ENCODE data around the gene CABP2. TPM values are rescaled to one million over a fixed set of nuclear protein-coding genes. Genes with fewer than 3 reads are reported as not detected.
"Not testable (repeated sequence)": the region's sequence is repeated elsewhere in the genome, so short reads cannot be mapped to it uniquely, and the experiment has no call there.

CABP2 gene
- total and polyA plus RNA-seq, 7 experiments from 2014 or later = not detected

DNA sequence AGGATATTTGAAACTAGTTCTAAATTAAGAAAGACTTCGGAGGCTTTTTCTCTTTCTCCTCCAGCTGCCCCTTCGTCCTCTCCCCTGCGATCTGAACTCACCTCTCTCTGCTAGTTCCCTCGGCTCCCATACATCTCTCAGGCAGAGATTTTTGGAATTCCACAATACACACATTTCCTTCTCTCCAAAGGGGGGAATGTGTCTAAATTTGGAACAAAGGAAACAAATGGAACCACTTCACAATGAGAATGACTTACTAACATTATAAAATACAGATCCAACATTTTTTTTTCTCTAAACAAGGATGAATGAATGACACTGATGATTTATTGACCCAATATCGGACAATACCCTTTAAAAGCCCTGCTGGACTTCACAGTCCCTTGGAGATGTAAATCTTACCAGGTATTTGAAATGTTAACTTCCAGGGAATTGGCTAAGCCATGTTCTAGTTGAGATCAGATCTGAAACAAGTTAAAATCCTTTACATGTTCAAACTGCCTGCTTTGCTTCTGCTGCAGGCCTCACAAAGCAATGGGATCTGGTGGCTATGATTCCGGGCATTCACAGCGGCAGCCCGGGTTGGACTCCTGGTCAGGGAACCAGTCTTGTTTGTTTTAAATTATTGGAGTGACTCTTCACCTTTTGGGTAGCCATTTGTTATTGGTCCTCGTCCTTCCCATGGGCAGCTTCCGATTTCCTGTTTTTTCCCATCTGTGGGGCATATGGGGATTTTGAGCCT is 39.9 kb upstream of the CABP2 start:
- ATAC-seq (no peak), DNase-seq (no peak)
- peaks cover 0 to 24% (median 0%) of the 10 kb centered on the region in 5 donors for H3K27me3 Mint-ChIP-seq
- ChIA-PET POLR2A (no interaction called here), CTCF (interaction anchor here (1.2 kb wide), 1 partner anchor 214 kb away, joined by 3 read pairs; no protein-coding TSS in a partner anchor)
- peaks cover 0 to 9% (median 0%) of the 10 kb centered on the region in 7 donors for H3K4me1 Mint-ChIP-seq
- intact Hi-C loops (cut with micrococcal nuclease) = no loop called here
- no peaks in the 10 kb centered on the region for H3K9me3 Mint-ChIP-seq
- Histone ChIP-seq H3K27me3 (ENCODE audit: control insufficient read depth in 2 of 2, insufficient read depth in 2 of 2, low read length in 2 of 2) (no peaks in the 10 kb centered on the region), H3K27ac (ENCODE audit: low read depth, low read length) (no peak overlapping the region), H3K36me3 (ENCODE audit: control insufficient read depth in 2 of 3, insufficient read depth in 3 of 3, low read length in 3 of 3) (no peaks in the 10 kb centered on the region), H3K4me3 (ENCODE audit: low read length) (no peak overlapping the region), H3K4me1 (ENCODE audit: control insufficient read depth in 2 of 2, insufficient read depth in 2 of 2, low read length in 2 of 2) (no peaks in the 10 kb centered on the region), H3K9me3 (ENCODE audit: control insufficient read depth in 2 of 3, low read length in 3 of 3) (no peaks in the 10 kb centered on the region)
- H3K36me3 Mint-ChIP-seq = no peaks in the 10 kb centered on the region
- H3K27ac Mint-ChIP-seq = no peak overlapping the region
- no peak overlapping the region for H3K4me3 Mint-ChIP-seq

DNA sequence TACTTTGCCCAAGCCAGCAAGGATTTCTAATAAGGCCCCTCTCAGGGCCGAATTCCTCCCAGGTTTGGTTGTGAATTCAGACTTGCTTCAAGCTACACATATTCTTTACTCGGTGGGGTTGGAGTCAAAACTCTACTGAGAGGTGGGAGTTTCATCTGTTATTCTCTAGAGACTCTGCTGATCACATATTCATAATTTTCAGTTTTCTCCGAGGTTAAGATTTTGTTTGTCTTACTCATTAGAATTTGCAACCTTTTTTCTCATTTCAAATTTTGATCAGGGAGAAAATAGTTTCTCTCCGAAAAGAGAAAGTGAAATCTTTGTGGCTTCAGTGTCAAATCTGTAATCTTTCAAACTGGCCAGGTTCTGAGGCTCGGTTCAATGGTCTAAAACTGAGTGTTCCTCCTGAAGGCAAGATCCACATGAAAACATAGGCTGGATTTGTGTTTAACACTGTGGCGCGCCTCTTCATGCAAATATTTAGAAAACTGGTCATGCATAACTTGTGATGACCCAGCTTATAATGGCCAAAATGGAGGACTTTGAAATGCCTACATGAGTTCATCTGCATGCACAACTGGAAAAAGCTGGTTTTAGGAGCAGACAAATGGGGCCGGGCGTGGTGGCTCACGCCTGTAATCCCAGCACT is 38.8 kb upstream of the CABP2 start:
- H3K27me3 Mint-ChIP-seq = peaks cover 0 to 18% (median 0%) of the 10 kb centered on the region in 5 donors
- H3K27ac ChIP-seq (ENCODE audit: low read depth, low read length) = no peak overlapping the region
- H3K36me3 Mint-ChIP-seq = no peaks in the 10 kb centered on the region
- no peak overlapping the region for H3K4me3 Mint-ChIP-seq
- POLR2A ChIA-PET = no interaction called here
- no peaks in the 10 kb centered on the region for H3K36me3 ChIP-seq (ENCODE audit: control insufficient read depth in 2 of 3, insufficient read depth in 3 of 3, low read length in 3 of 3)
- intact Hi-C loops (cut with micrococcal nuclease) = no loop called here
- ATAC-seq (no peak), DNase-seq (no peak)
- H3K9me3 Mint-ChIP-seq = no peaks in the 10 kb centered on the region
- no peaks in the 10 kb centered on the region for H3K4me1 ChIP-seq (ENCODE audit: control insufficient read depth in 2 of 2, insufficient read depth in 2 of 2, low read length in 2 of 2)
- peak overlapping the region in 1 of 9 donors; percentile 29 for H3K27ac Mint-ChIP-seq
- CTCF ChIA-PET = interaction anchor here (1.2 kb wide), 1 partner anchor 215 kb away, joined by 3 read pairs; no protein-coding TSS in a partner anchor
- peaks cover 0 to 9% (median 0%) of the 10 kb centered on the region in 7 donors for H3K4me1 Mint-ChIP-seq
- no peak overlapping the region for H3K4me3 ChIP-seq (ENCODE audit: low read length)
- H3K9me3 ChIP-seq (ENCODE audit: control insufficient read depth in 2 of 3, low read length in 3 of 3) = no peaks in the 10 kb centered on the region
- no peaks in the 10 kb centered on the region for H3K27me3 ChIP-seq (ENCODE audit: control insufficient read depth in 2 of 2, insufficient read depth in 2 of 2, low read length in 2 of 2)

DNA sequence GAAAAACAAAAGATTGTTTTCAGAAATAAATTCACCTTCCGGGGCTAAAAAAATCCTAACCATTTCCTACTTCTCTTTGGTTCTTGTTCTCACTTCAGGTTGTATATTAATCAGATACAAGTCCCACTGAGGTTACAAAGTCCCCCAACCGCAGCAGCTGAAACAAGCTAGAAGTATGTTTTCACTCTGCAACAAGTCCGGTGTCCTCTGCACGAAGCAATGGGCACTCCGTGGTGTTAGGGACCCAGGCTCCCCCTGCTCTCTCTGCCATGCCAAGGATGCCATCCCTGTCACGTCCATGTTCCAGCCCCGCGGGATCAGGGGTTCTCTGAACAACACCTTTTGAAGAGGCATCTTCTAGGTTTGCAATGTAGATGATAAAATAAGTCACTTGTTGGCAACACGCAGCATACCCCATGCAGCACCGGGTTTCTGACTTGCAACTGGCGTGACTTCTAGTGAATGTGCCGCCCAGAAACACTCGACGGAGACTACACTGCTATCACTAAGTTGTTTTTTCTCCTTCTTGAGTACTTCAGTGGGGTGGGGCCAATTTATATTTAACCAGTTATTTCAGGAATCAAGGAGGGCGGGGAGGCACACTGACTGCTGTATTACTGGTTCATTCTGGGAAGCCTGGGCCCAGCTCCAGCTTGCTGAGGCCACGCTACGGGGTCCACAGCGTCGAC is 35.0 kb upstream of the CABP2 start:
- ChIA-PET CTCF (no interaction called here), POLR2A (no interaction called here)
- DNase-seq (no peak), ATAC-seq (no peak)
- Histone ChIP-seq H3K9me3 (ENCODE audit: control insufficient read depth in 2 of 3, low read length in 3 of 3) (no peaks in the 10 kb centered on the region), H3K27me3 (ENCODE audit: control insufficient read depth in 2 of 2, insufficient read depth in 2 of 2, low read length in 2 of 2) (no peaks in the 10 kb centered on the region), H3K27ac (ENCODE audit: low read depth, low read length) (no peak overlapping the region), H3K4me1 (ENCODE audit: control insufficient read depth in 2 of 2, insufficient read depth in 2 of 2, low read length in 2 of 2) (no peaks in the 10 kb centered on the region), H3K36me3 (ENCODE audit: control insufficient read depth in 2 of 3, insufficient read depth in 3 of 3, low read length in 3 of 3) (no peaks in the 10 kb centered on the region), H3K4me3 (ENCODE audit: low read length) (no peak overlapping the region)
- intact Hi-C loops (cut with micrococcal nuclease) = no loop called here
- Mint-ChIP-seq H3K9me3 (no peaks in the 10 kb centered on the region), H3K4me3 (no peak overlapping the region), H3K27ac (no peak overlapping the region), H3K27me3 (peaks cover 0 to 16% (median 0%) of the 10 kb centered on the region in 5 donors), H3K4me1 (peaks cover 0 to 9% (median 0%) of the 10 kb centered on the region in 7 donors), H3K36me3 (no peaks in the 10 kb centered on the region)

DNA sequence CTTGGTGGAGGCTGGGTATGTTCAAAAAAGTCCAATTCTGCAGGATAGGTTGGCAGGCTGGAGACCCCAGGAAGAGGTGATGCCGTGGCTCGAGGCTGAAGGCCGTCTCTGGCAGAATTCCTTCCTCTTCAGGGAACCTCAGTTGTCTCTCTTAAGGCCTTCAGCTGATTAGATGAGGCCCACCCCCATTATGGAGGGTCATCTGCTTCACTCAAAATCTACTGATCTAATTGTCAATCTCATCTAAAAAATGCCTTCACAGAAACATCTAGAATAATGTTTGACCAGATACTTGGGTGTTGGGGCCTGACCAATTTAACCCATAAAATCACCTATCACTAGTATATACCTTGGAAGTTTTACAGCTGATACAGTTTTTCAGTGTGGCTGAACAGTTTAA is 33.0 kb upstream of the CABP2 start:
- H3K27ac ChIP-seq (ENCODE audit: low read depth, low read length) = no peak overlapping the region
- ChIA-PET CTCF (no interaction called here), POLR2A (interaction anchor here (0.6 kb wide), 1 partner anchor 24 kb away, joined by 3 read pairs; no protein-coding TSS in a partner anchor)

DNA sequence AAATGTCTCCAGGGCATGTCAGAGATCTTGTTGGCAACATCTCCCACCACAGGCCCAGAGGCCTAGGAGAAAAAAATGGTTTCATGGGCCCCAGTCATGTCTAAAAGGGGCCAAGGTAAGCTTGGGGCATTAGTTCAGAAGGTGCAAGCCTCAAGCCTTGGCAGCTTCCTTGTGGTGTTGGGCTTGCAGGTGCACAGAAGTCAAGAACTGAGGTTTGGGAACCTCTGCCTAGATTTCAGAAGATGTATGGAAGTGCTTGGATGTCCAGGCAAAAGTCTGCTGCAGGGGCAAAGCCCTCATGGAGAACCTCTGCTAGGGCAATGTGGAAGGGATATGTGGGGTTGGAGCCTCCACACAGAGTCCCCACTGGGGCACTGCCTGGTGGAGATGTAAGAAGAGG is 28.5 kb upstream of the CABP2 start:
- peaks cover 0 to 27% (median 3%) of the 10 kb centered on the region in 5 donors for H3K27me3 Mint-ChIP-seq
- H3K4me3 Mint-ChIP-seq; H3K9me3 ChIP-seq (ENCODE audit: control insufficient read depth in 2 of 3, low read length in 3 of 3); ATAC-seq; H3K4me1 Mint-ChIP-seq; H3K27ac ChIP-seq (ENCODE audit: low read depth, low read length); H3K36me3 Mint-ChIP-seq; H3K4me3 ChIP-seq (ENCODE audit: low read length); H3K4me1 ChIP-seq (ENCODE audit: control insufficient read depth in 2 of 2, insufficient read depth in 2 of 2, low read length in 2 of 2); H3K27me3 ChIP-seq (ENCODE audit: control insufficient read depth in 2 of 2, insufficient read depth in 2 of 2, low read length in 2 of 2); CTCF ChIA-PET; H3K27ac Mint-ChIP-seq; POLR2A ChIA-PET; H3K36me3 ChIP-seq (ENCODE audit: control insufficient read depth in 2 of 3, insufficient read depth in 3 of 3, low read length in 3 of 3); intact Hi-C loops (cut with micrococcal nuclease); DNase-seq: not testable (repeated sequence)
- peaks cover 0 to 13% (median 0%) of the 10 kb centered on the region in 11 donors for H3K9me3 Mint-ChIP-seq

More for the DNA sequence above, 33.0 kb upstream of the CABP2 start:
- no peaks in the 10 kb centered on the region for H3K9me3 ChIP-seq (ENCODE audit: control insufficient read depth in 2 of 3, low read length in 3 of 3)
- H3K4me1 ChIP-seq (ENCODE audit: control insufficient read depth in 2 of 2, insufficient read depth in 2 of 2, low read length in 2 of 2) = no peaks in the 10 kb centered on the region
- Mint-ChIP-seq H3K36me3 (peaks cover 0 to under 1% (median 0%) of the 10 kb centered on the region in 5 donors), H3K9me3 (peaks cover 0 to 7% (median 0%) of the 10 kb centered on the region in 11 donors), H3K27ac (no peak overlapping the region), H3K4me3 (no peak overlapping the region), H3K4me1 (no peaks in the 10 kb centered on the region), H3K27me3 (peaks cover 0 to 15% (median 0%) of the 10 kb centered on the region in 5 donors)
- no peaks in the 10 kb centered on the region for H3K36me3 ChIP-seq (ENCODE audit: control insufficient read depth in 2 of 3, insufficient read depth in 3 of 3, low read length in 3 of 3)
- intact Hi-C loops (cut with micrococcal nuclease) = no loop called here
- H3K27me3 ChIP-seq (ENCODE audit: control insufficient read depth in 2 of 2, insufficient read depth in 2 of 2, low read length in 2 of 2) = no peaks in the 10 kb centered on the region
- H3K4me3 ChIP-seq (ENCODE audit: low read length) = no peak overlapping the region
- ATAC-seq = no peak
- DNase-seq = no peak

DNA sequence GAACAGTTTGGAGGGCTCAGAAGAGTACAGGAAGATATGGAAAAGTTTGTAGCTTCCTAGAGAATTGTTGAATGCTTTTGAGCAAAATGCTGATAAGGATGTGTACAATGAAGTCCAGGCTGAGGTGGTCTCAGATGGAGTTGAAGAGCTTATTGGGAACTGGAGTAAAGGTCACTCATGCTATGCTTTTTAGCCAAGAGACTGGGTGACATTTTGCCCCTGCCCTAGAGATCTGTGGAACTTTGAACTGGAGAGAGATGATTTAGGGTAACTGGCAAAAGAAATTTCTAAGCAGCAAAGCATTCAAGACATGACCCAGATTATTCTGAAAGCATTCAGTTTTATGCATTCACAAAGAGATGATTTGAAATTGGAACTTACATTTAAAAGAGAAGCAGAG is 27.9 kb upstream of the CABP2 start:
- H3K9me3 Mint-ChIP-seq = peaks cover 0 to 13% (median 0%) of the 10 kb centered on the region in 11 donors
- H3K4me3 ChIP-seq (ENCODE audit: low read length) = no peak overlapping the region
- no peaks in the 10 kb centered on the region for H3K36me3 ChIP-seq (ENCODE audit: control insufficient read depth in 2 of 3, insufficient read depth in 3 of 3, low read length in 3 of 3)
- ATAC-seq (no peak), DNase-seq (no peak)
- POLR2A ChIA-PET = no interaction called here
- H3K9me3 ChIP-seq (ENCODE audit: control insufficient read depth in 2 of 3, low read length in 3 of 3) = no peaks in the 10 kb centered on the region
- no peaks in the 10 kb centered on the region for H3K27me3 ChIP-seq (ENCODE audit: control insufficient read depth in 2 of 2, insufficient read depth in 2 of 2, low read length in 2 of 2)
- H3K4me3 Mint-ChIP-seq = no peak overlapping the region
- H3K27ac ChIP-seq (ENCODE audit: low read depth, low read length) = no peak overlapping the region
- peaks cover 0 to 7% (median 0%) of the 10 kb centered on the region in 5 donors for H3K36me3 Mint-ChIP-seq
- H3K4me1 Mint-ChIP-seq = no peaks in the 10 kb centered on the region
- no peak overlapping the region for H3K27ac Mint-ChIP-seq
- intact Hi-C loops (cut with micrococcal nuclease) = no loop called here
- no peaks in the 10 kb centered on the region for H3K4me1 ChIP-seq (ENCODE audit: control insufficient read depth in 2 of 2, insufficient read depth in 2 of 2, low read length in 2 of 2)
- CTCF ChIA-PET = no interaction called here
- H3K27me3 Mint-ChIP-seq = peaks cover 0 to 28% (median 4%) of the 10 kb centered on the region in 5 donors

All from naive thymus-derived CD4-positive, alpha-beta T cell (primary cell).